ENCODE measurements around the gene TMEM9.

- TF ChIP-seq POLR2A (IDR thresholded peaks at IDR 0.05) (no peak), CTCF (IDR thresholded peaks at IDR 0.05) (no peak)
Observed at GRCh38 chr1:201144701-201145100, 9.6 kb downstream of the TMEM9 start.
